ENCODE measurements around the gene ANXA6. TPM values are rescaled to one million over a fixed set of nuclear protein-coding genes. Genes with fewer than 3 reads are reported as not detected.

The ANXA6 gene
- total and polyA plus RNA-seq, 8 donors, result 28.4 to 240 (median 88.2) TPM

- no peak for DNase-seq
- peaks cover 31 to 81% (median 40%) of the 10 kb centered on the region in 4 donors for H3K4me1 ChIP-seq
- H3K27me3 ChIP-seq, result no peaks in the 10 kb centered on the region
- H3K9me3 ChIP-seq, result no peaks in the 10 kb centered on the region
- TF ChIP-seq POLR2A (IDR thresholded peaks at IDR 0.05) (no peak), POLR2AphosphoS5 (IDR thresholded peaks at IDR 0.05) (no peak), CTCF (IDR thresholded peaks at IDR 0.05) (no peak), EP300 (IDR thresholded peaks at IDR 0.05) (no peak)
- no peak overlapping the region for H3K4me3 ChIP-seq
- H3K36me3 ChIP-seq, result peaks cover 74 to 98% (median 96%) of the 10 kb centered on the region in 4 donors
- intact Hi-C loops (cut with DNase I; ENCODE audit: low total_unique reads), result loop anchor here (10.0 kb wide), 1 partner anchor 186 kb away; no protein-coding TSS in a partner anchor
- WGBS, 5 donors, result 86 to 91% (median 91%) methylated on average over 7 of the region's 7 CpGs
- peak overlapping the region in 4 of 5 donors; percentile 57 to 74 (median 68) for H3K27ac ChIP-seq
Observed at GRCh38 chr5:151058891-151059489, 98.6 kb downstream of the ANXA6 start.

- Histone ChIP-seq H3K27ac (peak overlapping the region in 2 of 5 donors; percentile 71 to 74), H3K36me3 (peaks cover 78 to 100% (median 98%) of the 10 kb centered on the region in 4 donors), H3K4me1 (peaks cover 24 to 76% (median 33%) of the 10 kb centered on the region in 4 donors), H3K9me3 (no peaks in the 10 kb centered on the region), H3K4me3 (no peak overlapping the region), H3K27me3 (no peaks in the 10 kb centered on the region)
- WGBS, 5 donors, result 86 to 97% (median 95%) methylated on average over 5 of the region's 5 CpGs
- TF ChIP-seq EP300 (IDR thresholded peaks at IDR 0.05) (no peak), POLR2A (IDR thresholded peaks at IDR 0.05) (no peak), CTCF (IDR thresholded peaks at IDR 0.05) (no peak), POLR2AphosphoS5 (IDR thresholded peaks at IDR 0.05) (no peak)
- DNase-seq, result no peak
- intact Hi-C loops (cut with DNase I; ENCODE audit: low total_unique reads), result loop anchor here (10.0 kb wide), 1 partner anchor 186 kb away; no protein-coding TSS in a partner anchor
Observed at GRCh38 chr5:151058301-151058700, 99.3 kb downstream of the ANXA6 start.

GRCh38 chr5:151056379-151057325, 100.9 kb downstream of the ANXA6 start:
- Histone ChIP-seq H3K9me3 (no peaks in the 10 kb centered on the region), H3K27me3 (no peaks in the 10 kb centered on the region), H3K27ac (no peak overlapping the region), H3K4me3 (no peak overlapping the region), H3K36me3 (peaks cover 66 to 100% (median 90%) of the 10 kb centered on the region in 4 donors), H3K4me1 (peaks cover 20 to 73% (median 29%) of the 10 kb centered on the region in 4 donors)
- intact Hi-C loops (cut with DNase I; ENCODE audit: low total_unique reads), result loop anchor here (10.0 kb wide), 1 partner anchor 188 kb away; no protein-coding TSS in a partner anchor
- TF ChIP-seq EP300 (IDR thresholded peaks at IDR 0.05) (no peak), POLR2A (IDR thresholded peaks at IDR 0.05) (no peak), POLR2AphosphoS5 (IDR thresholded peaks at IDR 0.05) (no peak), CTCF (IDR thresholded peaks at IDR 0.05) (no peak)
- 91 to 97% (median 93%) methylated on average over 11 to 25 of the region's 25 CpGs for WGBS, 5 donors
- DNase-seq, result no peak

- peaks cover 60 to 100% (median 90%) of the 10 kb centered on the region in 4 donors for H3K36me3 ChIP-seq
Observed at GRCh38 chr5:151055336-151055735, 102.2 kb downstream of the ANXA6 start.

More at GRCh38 chr5:151055336-151055735, 102.2 kb downstream of the ANXA6 start:
- H3K4me3 ChIP-seq, result no peak overlapping the region
- WGBS, 5 donors, result 81 to 91% (median 87%) methylated on average over 6 of the region's 6 CpGs
- H3K27ac ChIP-seq, result no peak overlapping the region
- H3K27me3 ChIP-seq, result no peaks in the 10 kb centered on the region
- intact Hi-C loops (cut with DNase I; ENCODE audit: low total_unique reads), result loop anchor here (10.0 kb wide), 1 partner anchor 189 kb away; no protein-coding TSS in a partner anchor
- TF ChIP-seq EP300 (IDR thresholded peaks at IDR 0.05) (no peak), POLR2AphosphoS5 (IDR thresholded peaks at IDR 0.05) (no peak), POLR2A (IDR thresholded peaks at IDR 0.05) (no peak), CTCF (IDR thresholded peaks at IDR 0.05) (no peak)
- DNase-seq, result no peak
- H3K9me3 ChIP-seq, result no peaks in the 10 kb centered on the region
- peaks cover 11 to 63% (median 23%) of the 10 kb centered on the region in 4 donors for H3K4me1 ChIP-seq

All from stomach (tissue), 9 donors.